Nephron progenitor cell (in vitro differentiated cells): ENCODE measurements around the gene UBE3B.

Experiments used
- DNase-seq: peaks from one replicate; pipeline ENCODE4 v3.0.0; 2021
- H3K27ac Mint-ChIP-seq: 2 replicates; pipeline ENCODE4 v1.8.0; 2021; ENCODE audit warnings: mild to moderate bottlenecking, moderate library complexity, mixed read lengths
- H3K27me3 Mint-ChIP-seq: 2 replicates; pipeline ENCODE4 v1.8.0; 2021; ENCODE audit warnings: mild to moderate bottlenecking, low read depth, mixed read lengths; ENCODE audit not compliant: poor library complexity
- H3K36me3 Mint-ChIP-seq: 2 replicates; pipeline ENCODE4 v1.8.0; 2021; ENCODE audit warnings: low read depth, mixed read lengths
- H3K4me1 Mint-ChIP-seq: 2 replicates; pipeline ENCODE4 v1.8.0; 2021; ENCODE audit warnings: mixed read lengths
- H3K4me3 Mint-ChIP-seq: 2 replicates; pipeline ENCODE4 v1.8.0; 2021; ENCODE audit warnings: mild to moderate bottlenecking, moderate library complexity, mixed read lengths
- H3K9me3 Mint-ChIP-seq: 2 replicates; pipeline ENCODE4 v1.8.0; 2021; ENCODE audit warnings: mild to moderate bottlenecking, moderate library complexity, mixed read lengths
- CTCF ChIP-seq: fragments of 200-600 bp; sonication (generic); IDR thresholded peaks from 2 replicates; pipeline ENCODE4 v1.5.0; 2021; ENCODE audit warnings: antibody characterized with exemption

The UBE3B gene

GRCh38 chr12:109568486-109568885, 91.1 kb downstream of the UBE3B start:
- no peak for DNase-seq
- Mint-ChIP-seq H3K36me3 (peaks cover 24% of the 10 kb centered on the region), H3K27me3 (no peaks in the 10 kb centered on the region), H3K4me1 (peaks cover 16% of the 10 kb centered on the region), H3K27ac (peak overlapping the region; percentile 74), H3K4me3 (no peak overlapping the region), H3K9me3 (no peaks in the 10 kb centered on the region)
- TF ChIP-seq CTCF: no peak

DNA sequence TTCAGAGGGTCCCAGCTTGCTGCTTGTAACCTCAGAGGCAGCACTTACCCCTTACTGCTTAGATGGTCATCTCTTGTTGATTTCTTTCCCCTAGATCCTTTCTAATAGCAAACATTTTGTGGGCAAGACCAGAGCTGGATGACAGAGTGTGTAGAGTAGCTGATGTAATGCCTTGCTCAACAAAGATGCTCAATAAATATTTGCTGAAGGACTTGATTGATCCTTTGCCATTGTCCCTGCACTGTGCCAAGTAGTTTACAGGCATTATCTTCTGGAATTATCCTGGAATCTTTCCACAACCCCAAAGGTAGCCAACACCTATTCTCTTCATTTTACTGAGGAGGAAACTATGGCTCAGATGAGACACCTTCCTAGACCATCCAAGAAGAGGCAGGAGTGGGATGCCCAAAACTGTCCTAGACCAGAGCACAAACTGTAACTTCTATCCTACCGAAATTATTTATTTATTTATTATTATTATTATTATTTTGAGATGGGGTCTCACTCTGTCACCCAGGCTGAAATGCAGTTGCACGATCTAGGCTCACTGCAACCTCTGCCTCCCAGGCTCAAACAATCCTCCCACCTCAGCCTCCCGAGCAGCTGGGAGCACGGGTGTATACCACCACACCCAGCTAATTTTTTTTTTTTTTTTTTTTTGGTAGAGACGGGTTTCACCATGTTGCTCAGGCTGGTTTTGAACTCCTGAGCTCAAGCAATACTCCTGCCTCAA, 94.5 kb downstream of the UBE3B start:
- peak overlapping the region; percentile 88 for H3K27ac Mint-ChIP-seq
- H3K36me3 Mint-ChIP-seq: peaks cover 28% of the 10 kb centered on the region
- peak overlapping the region; percentile 90 for H3K4me3 Mint-ChIP-seq

DNA sequence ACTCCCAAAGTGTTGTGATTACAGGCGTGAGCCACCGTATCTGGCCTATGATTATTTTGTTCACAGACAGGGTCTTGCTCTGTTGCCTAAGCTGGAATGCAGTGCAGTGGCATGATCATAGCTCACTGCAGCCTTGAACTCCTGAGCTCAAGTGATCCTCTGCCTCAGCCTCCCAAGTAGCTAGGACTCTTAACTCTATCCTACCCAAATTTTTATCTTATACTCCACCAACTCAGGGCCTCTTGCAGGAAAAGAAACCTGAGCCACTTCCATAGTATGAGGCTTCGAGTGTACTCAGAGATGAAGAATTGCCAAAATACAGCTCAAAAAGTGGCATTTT, 95.0 kb downstream of the UBE3B start:
- H3K27me3 Mint-ChIP-seq: no peaks in the 10 kb centered on the region
- no peak for TF ChIP-seq CTCF
- H3K4me3 Mint-ChIP-seq: peak overlapping the region; percentile 90
- peak overlapping the region; percentile 99 for H3K27ac Mint-ChIP-seq
- no peaks in the 10 kb centered on the region for H3K9me3 Mint-ChIP-seq
- DNase-seq: no peak
- peaks cover 34% of the 10 kb centered on the region for H3K4me1 Mint-ChIP-seq
- peaks cover 33% of the 10 kb centered on the region for H3K36me3 Mint-ChIP-seq

More for the DNA sequence above, 94.5 kb downstream of the UBE3B start:
- no peaks in the 10 kb centered on the region for H3K27me3 Mint-ChIP-seq
- TF ChIP-seq CTCF: no peak
- H3K9me3 Mint-ChIP-seq: no peaks in the 10 kb centered on the region
- peaks cover 34% of the 10 kb centered on the region for H3K4me1 Mint-ChIP-seq
- DNase-seq: no peak

- no peak for TF ChIP-seq CTCF
- Mint-ChIP-seq H3K9me3 (no peaks in the 10 kb centered on the region), H3K27ac (peak within 1 kb of the TSS; percentile 99)
Measured at GRCh38 chr12:109573029-109573913, 95.8 kb downstream of the UBE3B start, which contains the start of the genes MMAB and MVK. TSS of gene MMAB (minus strand) at chr12:109573504. CDS start at chr12:109573480, 24 bp downstream. TSS of gene MVK (plus strand) at chr12:109573794. CDS start at chr12:109574823, 1,029 bp downstream.

GRCh38 chr12:109573914-109574244, 96.4 kb downstream of the UBE3B start:
- Mint-ChIP-seq H3K27ac (no peak overlapping the region), H3K4me1 (peaks cover 34% of the 10 kb centered on the region), H3K27me3 (no peaks in the 10 kb centered on the region), H3K36me3 (peaks cover 47% of the 10 kb centered on the region), H3K9me3 (no peaks in the 10 kb centered on the region), H3K4me3 (peak overlapping the region; percentile 90)
- TF ChIP-seq CTCF: no peak
- no peak for DNase-seq

More at GRCh38 chr12:109573029-109573913, 95.8 kb downstream of the UBE3B start, which contains the start of the genes MMAB and MVK:
- H3K4me1 Mint-ChIP-seq: peaks cover 34% of the 10 kb centered on the region
- H3K4me3 Mint-ChIP-seq: peak within 1 kb of the TSS; percentile 90
- peaks cover 41% of the 10 kb centered on the region for H3K36me3 Mint-ChIP-seq
- H3K27me3 Mint-ChIP-seq: no peaks in the 10 kb centered on the region
- DNase-seq: peak; percentile 97
